ENCODE data around the gene KRT14.
"Not testable (repeated sequence)": the region's sequence is repeated elsewhere in the genome, so short reads cannot be mapped to it uniquely, and the experiment has no call there.

KRT14 gene

DNA sequence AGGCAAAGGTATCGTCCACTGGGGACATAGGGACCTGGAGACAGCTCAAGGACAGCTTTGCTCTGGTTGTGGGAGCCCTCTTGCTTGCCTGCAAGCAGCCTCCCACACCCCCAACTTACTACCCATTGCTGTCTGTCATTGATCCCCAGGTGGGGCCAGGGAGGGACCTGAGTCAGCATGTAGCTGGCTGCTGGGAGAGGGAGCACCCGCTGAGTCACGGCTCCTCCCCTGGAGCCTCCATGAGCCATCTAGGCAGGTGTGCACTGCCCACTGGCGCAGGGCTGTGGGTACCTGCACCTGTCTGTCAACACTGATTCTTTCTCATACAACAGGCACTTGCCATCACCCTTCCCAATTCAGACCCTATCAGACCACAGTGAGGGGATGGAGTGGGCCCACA lies 10.0 kb downstream of the KRT14 start:
- DNase-seq = not testable (repeated sequence)

DNA sequence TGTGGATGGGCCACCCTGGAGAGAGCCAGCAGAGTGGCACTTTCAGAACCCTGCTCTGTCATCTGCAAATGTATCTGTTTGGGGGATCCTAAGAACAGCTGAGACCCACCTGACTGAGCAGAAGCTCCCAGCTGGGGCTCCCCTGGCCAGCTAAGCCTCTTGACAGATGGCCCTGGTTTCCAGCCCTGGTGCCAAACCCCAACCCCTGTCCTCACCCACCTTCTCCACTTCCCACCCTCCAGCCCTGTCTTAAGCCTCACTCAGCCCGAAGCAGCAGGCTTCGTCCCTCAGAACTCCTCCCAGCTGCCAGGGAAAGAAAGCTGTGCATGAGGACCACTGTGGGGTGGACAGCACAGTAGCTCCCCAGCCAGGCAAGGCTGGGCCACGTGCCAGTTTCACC lies 11.4 kb downstream of the KRT14 start:
- no peak for DNase-seq

DNA sequence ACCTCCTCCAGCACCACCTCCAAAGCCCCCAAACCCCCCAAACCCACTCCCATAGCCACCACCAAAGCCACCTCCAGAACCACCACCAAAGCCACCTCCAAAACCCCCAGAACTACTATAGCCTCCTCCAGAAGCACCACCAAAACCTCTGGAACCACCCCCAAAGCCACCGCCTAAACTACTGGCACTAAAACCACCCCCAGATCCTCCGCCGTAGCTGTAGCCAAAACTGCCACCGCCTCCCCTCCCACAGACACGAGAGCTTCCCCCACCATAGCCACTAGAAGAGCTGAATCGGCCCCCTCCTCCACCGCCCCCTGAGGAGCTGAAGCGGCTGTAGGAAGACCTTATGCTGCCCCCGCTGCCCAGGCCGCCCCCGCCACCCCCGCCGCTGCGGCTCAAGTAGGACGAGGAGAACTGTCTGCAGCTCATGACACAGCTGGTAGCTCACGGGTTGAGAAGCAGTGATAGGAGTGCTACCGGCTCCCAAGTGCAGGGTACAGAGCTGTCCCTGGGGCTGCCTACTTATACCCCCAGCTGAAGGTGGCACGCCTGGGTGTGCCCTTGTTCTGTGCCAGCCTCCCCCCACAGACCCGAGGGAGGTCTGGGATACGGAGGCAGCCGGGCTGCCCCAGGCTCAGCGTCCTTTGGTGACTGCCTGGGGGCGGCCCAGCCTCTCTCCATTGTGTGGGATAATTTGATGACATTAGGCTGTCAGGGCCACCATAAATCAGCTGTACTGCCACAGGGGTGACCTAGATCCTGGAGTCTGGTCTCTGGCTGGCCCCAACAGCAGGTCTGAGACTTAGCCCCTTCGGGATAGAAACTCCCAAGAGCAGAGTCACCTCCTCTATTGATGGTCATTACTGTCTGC lies 14.9 kb downstream of the KRT14 start, which contains the start of gene KRT9:
Gene KRT9 (minus strand): TSS at position 499 of the 874 bp plus-strand sequence. CDS start 67 bp downstream, at position 432.
- DNase-seq = no peak

DNA sequence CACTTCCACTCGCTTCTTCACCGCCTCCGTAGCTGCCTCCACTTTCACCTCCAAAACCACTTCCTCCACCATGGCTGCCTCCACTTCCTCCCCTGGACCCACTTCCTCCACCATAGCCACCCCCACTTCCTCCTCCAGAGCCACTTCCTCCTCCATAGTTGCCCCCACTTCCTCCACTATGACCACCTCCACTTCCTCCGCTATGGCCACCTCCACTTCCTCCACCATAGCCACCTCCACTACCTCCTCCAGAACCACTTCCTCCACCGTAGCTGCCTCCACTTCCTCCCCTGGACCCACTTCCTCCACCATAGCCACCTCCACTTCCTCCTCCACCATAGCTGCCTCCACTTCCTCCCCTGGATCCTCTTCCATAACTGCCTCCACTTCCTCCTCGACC lies 19.4 kb downstream of the KRT14 start:
- no peak for DNase-seq

DNA sequence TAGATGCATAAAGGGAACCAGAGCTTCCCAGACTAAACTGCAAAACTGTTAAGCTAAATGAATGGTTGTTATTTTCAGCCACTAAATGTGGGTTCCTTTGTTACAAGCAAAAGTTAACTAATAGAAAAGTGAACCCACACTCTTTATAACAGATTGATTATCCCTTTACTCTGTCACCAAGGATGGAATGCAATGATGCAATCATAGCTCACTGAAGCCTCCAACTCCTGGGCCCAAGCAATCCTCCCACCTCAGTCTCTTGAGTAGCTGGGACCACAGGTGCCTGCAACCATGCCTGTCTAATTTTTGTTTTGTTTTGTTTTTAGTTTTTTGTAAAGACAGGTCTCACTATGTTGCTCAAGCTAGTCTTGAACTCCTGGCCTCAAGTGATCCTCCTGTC lies 21.4 kb downstream of the KRT14 start:
- no peak for DNase-seq

DNA sequence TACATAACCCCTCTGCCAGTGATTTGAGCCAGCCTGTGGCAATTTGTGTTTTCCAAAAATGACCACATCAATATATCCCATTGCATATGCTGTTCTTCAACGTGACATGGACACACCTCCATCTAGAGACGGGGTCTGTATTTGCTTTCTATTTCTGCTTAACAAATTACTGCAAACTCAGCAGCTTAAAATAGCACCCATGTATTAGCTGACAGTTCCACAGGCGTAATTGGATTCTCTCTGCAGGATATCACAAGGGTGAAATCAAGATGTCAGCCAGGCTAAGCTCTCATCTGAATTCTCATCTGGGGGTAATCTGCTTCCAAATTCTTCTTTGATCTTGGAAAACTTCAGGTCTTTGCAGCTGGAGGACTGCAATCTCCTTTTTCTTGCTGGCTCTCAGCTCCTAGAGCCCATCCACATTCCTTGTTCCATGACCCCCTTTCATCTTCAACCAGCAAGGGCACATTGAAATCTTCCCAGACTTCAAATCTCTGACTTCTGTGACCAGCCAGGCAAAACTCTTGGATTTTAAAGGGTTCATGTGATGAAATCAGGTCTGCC lies 23.0 kb downstream of the KRT14 start:
- DNase-seq = no peak

DNA sequence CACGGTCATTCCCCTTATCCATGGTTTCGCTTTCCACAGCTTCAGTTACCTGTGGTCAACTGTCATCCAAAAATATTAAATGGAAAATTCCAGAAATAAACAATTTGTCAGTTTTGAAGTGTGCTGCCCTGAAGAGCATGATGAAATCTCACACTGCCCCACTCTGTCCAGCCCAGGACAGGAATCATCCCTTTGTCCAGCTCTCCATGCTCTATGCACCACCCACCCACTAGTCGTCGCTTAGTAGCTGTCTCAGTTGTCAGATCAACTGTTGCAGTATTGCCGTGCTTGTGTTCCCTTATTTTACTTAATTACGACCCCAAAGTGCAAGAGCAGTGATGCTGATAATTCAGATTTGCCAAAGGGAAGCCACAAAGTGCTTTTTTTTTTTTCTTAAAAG lies 25.1 kb downstream of the KRT14 start:
- DNase-seq = no peak

DNA sequence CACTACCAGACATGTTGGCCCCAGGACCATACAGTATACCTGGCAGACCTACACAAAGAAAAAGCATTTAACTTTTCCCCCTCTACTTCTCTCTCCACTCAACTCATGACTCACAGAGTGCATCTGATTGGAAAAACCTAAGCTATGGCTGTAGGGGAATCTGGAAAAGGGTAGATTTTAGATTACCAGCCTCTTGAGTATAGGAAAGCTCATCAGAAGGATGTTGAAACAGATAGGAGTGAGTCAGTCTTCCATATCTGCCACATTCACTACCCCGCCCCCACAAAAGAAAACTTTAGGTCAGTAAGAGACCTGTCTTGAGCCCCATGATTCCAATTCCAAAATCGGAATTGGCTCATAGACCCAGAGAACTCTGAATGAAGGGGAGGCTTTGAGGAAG lies 27.1 kb downstream of the KRT14 start:
- DNase-seq = no peak

DNA sequence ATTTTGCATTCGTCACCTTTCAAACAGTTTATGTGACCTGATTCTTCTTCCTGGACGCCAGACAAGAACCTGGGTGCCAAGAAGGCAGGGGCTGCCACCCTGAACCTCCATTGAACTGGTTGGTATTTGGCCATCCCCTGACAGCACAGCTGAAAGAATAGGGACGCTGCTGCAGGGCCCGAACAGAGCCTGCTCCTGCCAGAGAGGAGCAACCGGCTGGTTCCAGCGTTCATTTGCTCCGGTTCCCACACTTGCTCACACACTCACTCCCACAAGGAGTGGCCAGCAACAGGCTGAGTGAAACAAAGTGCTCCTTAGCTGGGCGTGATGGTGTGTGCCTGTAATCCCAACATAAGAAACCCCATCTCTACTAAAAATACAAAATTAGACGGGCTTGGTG lies 29.8 kb downstream of the KRT14 start:
- DNase-seq = no peak

DNA sequence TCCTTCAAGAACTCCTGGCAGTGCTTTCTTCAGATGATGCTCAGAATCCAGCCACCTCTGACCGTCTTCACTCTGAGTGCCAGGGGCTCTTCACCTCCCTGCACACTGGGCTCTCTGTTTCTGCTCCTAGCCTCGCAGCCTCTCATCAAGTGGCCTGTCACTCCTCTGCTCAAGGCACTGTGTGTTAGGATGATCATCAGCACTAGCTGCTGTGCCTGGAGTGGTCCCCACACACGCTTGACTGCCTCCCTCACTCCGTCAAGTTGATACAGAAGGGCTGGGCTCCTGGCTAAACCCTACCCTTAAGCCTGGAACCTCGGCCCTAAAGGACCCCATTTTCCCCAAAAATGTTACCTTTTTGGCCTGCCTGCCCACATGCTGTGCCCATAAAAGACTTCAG lies 30.4 kb downstream of the KRT14 start:
- DNase-seq = no peak

DNA sequence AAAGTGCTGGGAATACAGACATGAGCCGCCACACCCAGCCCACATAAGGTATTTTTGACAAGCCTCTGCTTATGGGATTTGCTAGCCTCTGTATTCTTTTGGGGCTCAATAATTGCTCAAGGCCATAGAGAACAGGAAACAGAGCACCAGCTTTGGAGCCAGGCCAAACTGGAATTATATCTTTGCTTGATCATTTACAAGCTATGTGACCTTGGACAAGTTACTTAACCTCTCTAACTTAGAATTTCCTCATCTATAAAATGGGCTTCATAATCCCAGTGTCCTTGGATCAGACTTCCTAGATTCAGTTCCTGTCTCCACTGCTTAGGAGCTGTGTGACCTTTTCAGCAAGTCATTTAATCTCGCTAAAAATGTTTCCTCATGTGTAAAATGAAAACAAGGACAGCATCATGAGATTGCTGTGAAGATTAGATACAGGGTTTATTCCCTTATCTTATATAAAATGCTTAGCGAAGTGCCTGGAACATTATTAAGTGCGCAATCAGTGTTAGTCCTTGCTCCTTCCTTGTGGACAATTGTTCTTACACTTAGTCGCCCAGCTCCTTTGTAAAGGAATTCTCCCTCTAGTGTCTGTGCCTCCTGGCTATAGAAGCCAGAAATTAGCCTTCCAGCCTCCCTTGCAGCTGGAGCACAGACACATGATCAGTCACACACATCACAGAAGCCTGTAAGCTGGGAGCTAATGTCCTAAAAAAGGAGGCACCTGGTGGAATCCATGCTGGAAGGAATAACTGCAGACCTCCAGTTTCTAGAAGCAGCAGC lies 31.4 kb downstream of the KRT14 start:
- DNase-seq = no peak

DNA sequence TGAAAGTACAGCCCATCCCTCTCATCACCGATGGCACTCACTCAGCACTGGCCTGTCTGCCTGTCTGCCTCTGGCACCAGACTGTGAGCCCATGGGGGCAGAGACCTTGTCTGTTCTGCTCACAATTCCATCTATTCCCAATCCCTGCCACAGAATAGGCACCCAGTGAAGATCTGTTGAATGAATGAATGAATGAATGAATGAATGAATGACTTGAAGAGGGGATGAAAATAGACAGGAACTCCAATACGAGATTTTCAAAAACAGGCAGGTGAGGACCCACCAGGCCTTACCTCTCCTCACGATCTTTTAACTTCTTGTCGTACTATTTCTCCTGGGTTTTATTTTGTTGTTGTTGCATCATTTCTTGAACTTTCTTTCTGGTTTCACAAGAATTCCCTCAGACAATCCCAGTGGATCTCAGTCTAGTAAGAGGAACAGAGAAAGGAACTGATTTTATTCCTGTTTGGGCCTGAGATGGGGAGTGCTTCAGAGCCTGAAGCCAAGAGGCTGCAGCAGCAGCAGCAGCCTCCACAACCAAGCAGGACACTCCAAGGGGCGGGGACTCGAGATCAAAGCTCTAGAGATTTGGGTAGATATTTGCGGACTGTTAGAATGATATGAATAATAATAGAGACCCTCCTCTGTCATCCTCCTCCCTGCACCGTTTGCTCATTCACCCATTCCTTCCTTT lies 32.6 kb downstream of the KRT14 start:
- DNase-seq = no peak

DNA sequence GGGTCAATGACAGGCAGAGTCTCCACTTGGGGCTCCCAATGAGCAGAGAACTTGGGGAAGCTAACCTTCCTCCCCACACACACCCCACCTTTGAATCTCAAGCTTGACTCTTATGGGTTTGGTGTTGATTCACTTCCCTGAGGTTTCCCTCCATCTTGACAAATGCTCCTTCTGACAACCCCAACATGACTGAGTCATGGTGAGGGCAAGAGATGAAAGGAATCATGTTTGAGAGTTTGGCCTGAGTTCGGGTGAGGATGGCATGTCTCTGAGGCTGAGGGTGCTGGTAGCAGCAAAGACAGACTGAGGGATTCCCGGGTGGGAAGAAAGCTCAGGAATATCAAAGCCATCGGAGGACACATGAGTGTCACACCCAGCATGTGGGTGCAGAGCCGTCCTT lies 33.5 kb downstream of the KRT14 start:
- DNase-seq = no peak

DNA sequence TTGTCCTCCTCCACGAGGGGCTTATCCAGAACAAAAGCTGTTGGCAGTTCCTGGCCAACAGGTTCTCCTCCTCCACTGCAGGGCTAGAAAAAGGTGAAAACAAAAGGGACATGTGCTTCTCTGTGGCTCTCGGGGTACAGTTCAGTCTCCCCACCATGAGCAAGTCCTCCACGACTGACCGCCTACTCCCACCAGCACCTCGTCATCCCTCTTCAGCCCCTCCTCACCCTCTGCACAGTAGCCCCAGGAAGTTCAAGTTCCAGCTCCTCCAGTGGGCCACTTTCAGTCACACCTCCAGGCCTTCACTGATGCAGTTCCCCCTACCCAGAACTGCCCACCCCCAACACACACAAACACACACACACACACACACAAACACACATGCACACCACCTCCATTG lies 34.2 kb downstream of the KRT14 start:
- no peak for DNase-seq

DNA sequence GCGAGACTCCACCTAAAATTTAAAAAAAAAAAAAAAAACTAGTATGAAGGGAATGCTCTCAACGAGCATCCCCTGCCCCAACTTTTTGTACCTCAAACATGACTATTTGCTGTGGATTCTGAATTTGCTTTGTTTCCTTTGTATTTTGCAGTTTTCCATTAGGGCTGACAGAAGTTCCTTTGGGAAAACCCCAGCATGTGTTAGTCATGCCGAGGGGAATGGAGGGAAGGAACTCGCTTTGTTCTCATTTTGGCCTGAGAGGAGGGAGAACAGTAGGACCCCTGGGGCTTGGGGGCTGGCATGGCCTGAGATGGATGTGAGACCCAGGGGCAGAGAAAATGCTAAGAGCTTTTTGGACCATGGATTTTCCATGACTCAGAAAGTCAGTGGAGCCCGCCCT lies 35.3 kb downstream of the KRT14 start:
- DNase-seq = no peak

DNA sequence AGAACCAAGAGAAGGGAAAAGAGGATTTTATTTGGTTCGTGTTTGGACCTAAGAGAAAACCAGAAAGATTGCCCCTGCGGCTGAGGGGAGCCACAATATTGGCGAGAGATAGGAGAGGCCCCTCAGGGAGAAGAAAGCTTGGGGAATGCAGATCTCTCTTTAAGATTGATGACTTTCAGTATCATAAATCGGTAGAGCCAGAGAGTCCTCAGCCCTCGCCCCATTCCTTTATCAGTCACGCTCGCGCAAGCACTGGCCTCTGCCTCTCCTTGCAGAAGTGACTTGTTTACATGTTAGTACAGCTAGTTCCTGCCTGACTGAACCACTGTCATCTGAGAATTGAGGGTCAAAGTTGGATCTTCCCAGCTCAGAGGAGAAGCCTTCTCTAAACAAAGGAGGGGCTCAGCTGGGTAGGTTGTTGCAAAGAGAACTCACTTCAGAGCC lies 37.1 kb downstream of the KRT14 start:
- no peak for DNase-seq

DNA sequence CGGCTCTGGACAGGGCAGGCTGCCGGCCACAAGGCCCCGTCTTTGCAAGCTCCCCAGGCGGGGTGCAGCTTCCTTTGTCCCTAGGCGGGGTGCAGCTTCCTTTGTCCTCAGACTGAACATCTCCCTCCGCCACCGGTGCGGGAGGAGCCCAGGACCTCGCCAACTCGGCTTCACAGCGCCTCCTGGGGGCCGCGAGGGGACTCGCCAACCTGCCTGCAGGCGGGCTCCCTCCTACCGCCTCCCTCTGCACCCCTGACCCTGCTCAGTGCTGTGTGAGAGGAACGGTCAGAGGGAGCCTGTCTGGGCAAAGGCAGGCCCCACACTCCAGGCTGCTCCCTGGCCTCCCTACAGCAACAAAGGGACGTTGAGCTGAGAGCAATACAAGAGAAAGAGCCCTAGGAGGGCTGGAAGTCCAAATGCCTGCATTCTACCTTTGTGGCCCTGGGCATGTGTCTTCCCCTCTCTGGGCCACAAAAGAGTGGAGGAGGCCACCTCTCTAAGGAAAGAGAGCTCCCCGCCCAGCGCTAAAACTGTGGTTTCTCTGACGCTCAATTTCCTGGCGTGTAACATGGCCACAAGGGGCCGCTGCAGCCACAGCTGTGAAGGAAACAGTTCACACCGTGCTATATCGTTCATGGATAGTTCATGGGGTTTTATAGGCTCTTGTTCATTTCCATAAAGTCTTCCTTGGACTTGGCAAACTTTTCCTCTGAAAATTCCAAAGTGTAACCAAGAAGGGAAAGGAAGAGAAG lies 37.7 kb downstream of the KRT14 start:
- DNase-seq = peak; percentile 77

DNA sequence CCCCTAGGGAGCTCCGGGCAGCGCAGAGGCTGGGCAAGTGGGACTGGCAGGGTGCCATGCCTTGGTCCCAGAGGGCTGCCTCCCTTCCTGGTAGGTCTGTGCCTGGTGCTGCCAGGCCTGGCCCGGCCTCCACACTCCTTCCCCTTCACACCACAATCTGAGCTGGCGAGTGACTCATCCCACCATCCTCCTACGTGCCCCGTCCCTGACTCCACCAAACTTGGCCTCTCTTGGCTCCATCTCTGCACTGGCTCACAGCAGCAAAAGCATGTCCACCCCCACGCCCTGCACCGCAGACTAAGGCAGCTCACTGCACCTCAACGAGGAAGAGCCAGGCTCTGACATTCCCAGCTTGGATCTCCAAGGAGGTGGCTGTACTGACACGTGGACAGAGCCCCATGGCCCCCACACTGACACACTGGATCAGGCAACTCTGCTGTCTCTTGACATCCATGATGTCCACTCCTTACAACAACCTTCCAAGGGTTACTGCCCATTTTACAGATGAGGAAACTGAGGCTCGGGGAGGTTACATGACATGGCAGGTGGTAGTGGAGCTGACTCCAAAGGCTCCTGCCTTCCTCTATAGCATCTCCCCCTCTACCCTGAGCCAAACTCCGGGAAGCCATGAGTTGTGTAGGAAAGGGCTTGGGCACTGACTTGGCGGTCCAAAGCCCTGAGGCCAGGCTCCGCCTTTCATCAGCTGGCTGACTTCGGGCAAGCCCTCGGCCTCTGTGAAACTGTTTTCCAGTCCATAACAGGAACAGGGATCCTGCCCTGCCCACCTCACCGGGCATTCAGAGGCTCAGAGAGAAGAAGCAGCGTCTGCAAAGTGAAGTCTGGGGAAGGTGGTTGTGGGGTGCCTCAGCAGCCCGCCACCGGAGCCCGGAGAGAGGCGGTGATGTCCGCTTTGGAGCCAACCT lies 38.5 kb downstream of the KRT14 start:
- DNase-seq = peak; percentile 6

DNA sequence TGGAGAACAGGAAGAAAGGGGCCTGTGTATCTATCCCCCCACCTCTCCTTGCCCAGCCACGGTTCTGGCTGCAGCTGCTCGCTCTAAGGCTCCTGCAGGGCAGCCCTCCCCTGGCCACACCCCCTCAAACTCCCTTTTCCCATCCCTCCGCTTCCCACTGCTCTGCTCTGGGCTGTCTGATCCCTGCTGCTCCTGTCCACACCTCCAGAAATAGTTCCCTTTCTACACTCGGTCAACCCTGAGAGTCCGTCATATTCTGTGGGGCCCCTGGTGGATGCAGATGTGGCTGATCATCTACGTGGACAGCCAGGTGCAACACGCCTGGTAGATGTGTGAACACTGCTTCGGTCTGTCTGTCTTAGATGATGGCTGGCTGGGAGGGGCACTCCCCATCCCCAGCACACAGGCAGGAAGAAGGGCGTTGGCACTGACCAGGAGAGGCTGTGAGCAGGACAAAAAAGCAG lies 39.3 kb downstream of the KRT14 start:
- no peak for DNase-seq

DNA sequence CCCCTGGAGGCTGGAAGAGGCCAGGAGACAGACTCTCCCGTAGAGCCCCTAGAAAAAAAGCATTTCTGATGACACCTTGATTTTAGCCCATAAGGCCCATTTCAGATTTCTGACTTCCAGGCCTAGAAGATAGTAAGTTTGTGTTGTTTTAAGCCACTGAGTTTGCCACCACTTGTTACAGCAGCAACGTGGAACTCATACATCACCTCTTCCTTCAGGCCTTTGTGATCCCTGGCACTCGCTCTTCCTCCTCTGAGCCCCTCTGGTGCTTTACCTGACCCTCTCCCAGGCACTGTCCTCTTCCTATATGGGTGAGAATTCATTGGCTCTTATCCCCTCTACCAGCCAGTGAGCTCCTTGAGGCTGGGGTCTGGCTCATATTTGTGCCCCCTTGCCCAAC lies 39.9 kb downstream of the KRT14 start:
- no peak for DNase-seq

DNA sequence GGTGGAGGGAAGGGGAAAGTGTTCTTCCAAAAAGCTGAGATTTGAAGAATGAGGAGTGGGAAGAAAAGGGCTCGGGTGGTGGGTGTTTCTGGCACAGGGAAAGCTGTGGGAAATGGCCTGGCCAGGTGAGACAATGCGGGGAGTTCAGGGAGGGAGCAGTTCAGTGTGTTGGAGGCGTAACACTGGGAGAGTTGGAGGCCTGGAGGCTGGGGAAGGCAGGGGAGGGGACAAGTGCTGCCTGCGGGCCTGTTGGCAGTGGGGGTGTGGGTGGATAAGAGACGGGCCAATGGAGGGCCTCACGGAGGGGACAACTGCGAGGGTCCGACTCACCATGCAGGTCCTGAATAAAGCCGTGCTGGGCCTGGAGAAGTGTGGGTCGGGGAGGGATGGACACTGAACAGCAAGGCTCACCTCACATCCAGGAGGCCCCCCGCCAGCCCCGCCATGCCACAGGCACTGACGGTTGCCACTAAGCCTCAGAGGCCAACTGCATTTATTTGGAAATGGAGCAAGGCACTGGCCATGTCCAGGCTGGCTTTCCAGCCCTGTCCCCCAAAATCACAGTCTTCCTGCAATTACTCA lies 40.8 kb downstream of the KRT14 start:
- no peak for DNase-seq
